Body of pancreas (tissue), 4 donors: ENCODE measurements around the gene C19orf73. TPM values are rescaled to one million over a fixed set of nuclear protein-coding genes. Genes with fewer than 3 reads are reported as not detected.
"Not testable (repeated sequence)": the region's sequence is repeated elsewhere in the genome, so short reads cannot be mapped to it uniquely, and the experiment has no call there.

Source experiments
- ATAC-seq: fragments of 150-250 bp; one replicate; pipeline ENCODE4 v1.9.1; 2016
- DNase-seq, 4 donors: peaks; one replicate each; pipeline ENCODE4 v3.0.0-alpha.2; 2019
- H3K27ac ChIP-seq, 4 donors: fragments of 200-600 bp; sonication (generic); 1 replicate in 3 of 4; 2 replicates in 1 of 4; pipeline versions ENCODE4 v1.5.1 to v1.6.1; 2016 to 2019; ENCODE audit warnings: mild to moderate bottlenecking in 1 of 4, mixed read lengths in 1 of 4, moderate library complexity in 1 of 4
- H3K27me3 ChIP-seq, 2 donors: fragments of 200-600 bp; sonication (generic); one replicate each; pipeline ENCODE4 v1.6.0; 2016; ENCODE audit warnings: mild to moderate bottlenecking in 1 of 2
- H3K36me3 ChIP-seq, 2 donors: fragments of 200-600 bp; sonication (generic); replicated peaks in 1 of 2; 2 replicates each; pipeline ENCODE4 v1.5.1; 2016; ENCODE audit warnings: low read depth in 2 of 2; ENCODE audit not compliant: insufficient read depth in 1 of 2
- H3K4me1 ChIP-seq: fragments of 200-600 bp; sonication (generic); one replicate; pipeline ENCODE4 v1.6.0; 2016
- H3K4me3 ChIP-seq, 2 donors: fragments of 200-600 bp; sonication (generic); 1 replicate in 1 of 2; 2 replicates in 1 of 2; pipeline ENCODE4 v1.5.1; 2016 to 2019
- H3K9me3 ChIP-seq, 3 donors: fragments of 200-600 bp; sonication (generic); 1 replicate in 2 of 3; 2 replicates in 1 of 3; pipeline ENCODE4 v1.5.1; 2016
- POLR2A ChIP-seq, 3 donors: fragments of 450-650 bp; IDR thresholded peaks; one replicate each; pipeline ENCODE4 v1.6.1; 2016; ENCODE audit warnings: antibody characterized with exemption in 3 of 3, mild to moderate bottlenecking in 2 of 3
- WGBS, 2 donors: methylation state at CpG; one replicate each; pipeline ENCODE4 v1.1.5; 2017; 5-methylcytosine and 5-hydroxymethylcytosine counted together
- intact Hi-C: fragments of 100-400 bp; cut with DNase I; formaldehyde crosslinking; loops from one replicate; pipeline ENCODE4 v1.15.1; 2023
- total RNA-seq, 2 donors: library from RNA; depleted of rRNA; stranded (reverse); fragments of >200 nt; gene quantifications; one replicate each; pipeline ENCODE4 v1.1.0, GENCODE V29; 2016
- TF ChIP-seq, protein P1 (sequence below), 7 experiments: fragments of 450-650 bp in 4 of 7; fragments of 200-600 bp in 3 of 7; sonication (generic) in 3 of 7; IDR thresholded peaks; one replicate each; pipeline ENCODE4 v1.5.1; 2016 to 2019; ENCODE audit warnings: antibody characterized with exemption in 7 of 7

C19orf73 gene
- total RNA-seq, 2 donors from 2014 or later, result 2.3 TPM; not detected in 1

DNA sequence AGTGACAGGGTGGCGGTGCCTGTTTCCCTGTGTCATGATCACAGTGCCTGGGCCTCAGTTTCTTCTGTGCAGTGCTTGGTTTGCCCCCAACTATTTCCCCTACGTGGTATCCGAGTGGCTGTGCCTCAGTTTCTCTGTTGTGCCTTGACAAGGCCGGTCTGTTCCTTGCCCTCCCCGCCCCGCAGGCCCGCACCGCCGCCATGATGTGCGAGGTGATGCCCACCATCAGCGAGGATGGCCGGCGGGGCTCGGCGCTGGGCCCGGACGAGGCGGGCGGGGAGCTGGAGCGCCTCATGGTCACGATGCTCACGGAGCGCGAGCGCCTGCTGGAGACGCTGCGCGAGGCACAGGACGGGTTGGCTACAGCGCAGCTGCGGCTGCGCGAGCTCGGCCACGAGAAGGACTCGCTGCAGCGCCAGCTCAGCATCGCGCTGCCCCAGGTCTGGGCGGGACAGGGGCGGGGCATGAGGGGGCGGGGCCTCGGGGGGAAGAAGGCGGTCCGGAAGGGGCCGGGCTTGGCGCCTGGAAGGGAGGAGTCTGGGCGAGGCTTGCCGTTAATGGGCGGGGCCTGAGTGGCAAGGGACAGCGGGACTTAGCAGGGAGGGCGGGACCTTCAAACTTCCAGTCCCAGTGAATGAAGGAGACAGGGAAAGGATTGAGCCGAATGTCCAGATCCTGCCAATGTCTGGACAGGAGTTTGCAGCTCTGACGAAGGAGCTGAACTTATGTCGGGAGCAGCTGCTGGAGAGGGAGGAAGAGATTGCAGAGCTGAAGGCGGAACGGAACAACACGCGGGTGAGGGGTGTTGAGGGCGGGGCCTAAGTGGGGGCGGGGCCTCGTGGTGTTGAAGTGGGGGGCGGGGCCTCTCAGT lies 9.0 kb upstream of the C19orf73 start:
- Histone ChIP-seq H3K27ac (peak overlapping the region in 3 of 4 donors; percentile 50 to 78 (median 74)), H3K36me3 (no peaks in the 10 kb centered on the region), H3K4me3 (no peak overlapping the region), H3K9me3 (no peaks in the 10 kb centered on the region), H3K27me3 (no peaks in the 10 kb centered on the region), H3K4me1 (peaks cover 15% of the 10 kb centered on the region)
- WGBS, 2 donors, result 3 to 8% methylated on average over 34 to 63 of the region's 63 CpGs
- intact Hi-C loops, result loop anchor here (2.0 kb wide), 1 partner anchor 17 kb away; no protein-coding TSS in a partner anchor
- DNase-seq (peak; percentile 96 to 98 (median 97)), ATAC-seq (peak; percentile 97)
- TF ChIP-seq, protein P1, sequence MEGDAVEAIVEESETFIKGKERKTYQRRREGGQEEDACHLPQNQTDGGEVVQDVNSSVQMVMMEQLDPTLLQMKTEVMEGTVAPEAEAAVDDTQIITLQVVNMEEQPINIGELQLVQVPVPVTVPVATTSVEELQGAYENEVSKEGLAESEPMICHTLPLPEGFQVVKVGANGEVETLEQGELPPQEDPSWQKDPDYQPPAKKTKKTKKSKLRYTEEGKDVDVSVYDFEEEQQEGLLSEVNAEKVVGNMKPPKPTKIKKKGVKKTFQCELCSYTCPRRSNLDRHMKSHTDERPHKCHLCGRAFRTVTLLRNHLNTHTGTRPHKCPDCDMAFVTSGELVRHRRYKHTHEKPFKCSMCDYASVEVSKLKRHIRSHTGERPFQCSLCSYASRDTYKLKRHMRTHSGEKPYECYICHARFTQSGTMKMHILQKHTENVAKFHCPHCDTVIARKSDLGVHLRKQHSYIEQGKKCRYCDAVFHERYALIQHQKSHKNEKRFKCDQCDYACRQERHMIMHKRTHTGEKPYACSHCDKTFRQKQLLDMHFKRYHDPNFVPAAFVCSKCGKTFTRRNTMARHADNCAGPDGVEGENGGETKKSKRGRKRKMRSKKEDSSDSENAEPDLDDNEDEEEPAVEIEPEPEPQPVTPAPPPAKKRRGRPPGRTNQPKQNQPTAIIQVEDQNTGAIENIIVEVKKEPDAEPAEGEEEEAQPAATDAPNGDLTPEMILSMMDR (IDR thresholded peaks at IDR 0.05), result peak in 5 of 7 experiments; percentile 14 to 54 (median 34)
- peak in 1 of 3 donors; percentile 23 for TF ChIP-seq POLR2A (IDR thresholded peaks at IDR 0.05)

DNA sequence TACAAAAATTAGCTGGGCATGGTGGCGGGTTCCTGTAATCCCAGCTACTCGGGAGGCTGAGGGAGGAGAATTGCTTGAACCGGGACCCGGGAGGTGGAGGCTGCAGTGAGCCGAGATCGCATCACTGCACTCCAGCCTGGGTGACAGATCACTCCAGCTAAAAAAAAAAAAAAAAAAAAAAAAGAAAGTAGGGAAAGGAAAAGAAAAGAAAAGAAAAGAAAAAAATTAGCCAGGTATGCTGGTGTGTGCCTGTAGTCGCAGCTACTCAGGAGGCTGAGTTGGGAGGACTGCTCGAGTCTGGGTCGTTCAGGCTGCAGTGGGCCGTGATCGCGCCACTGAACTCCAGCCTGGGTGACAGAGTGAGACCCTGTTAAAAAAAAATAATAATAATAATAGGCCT lies 8.3 kb upstream of the C19orf73 start:
- H3K27ac ChIP-seq, H3K4me3 ChIP-seq, ATAC-seq, H3K27me3 ChIP-seq, intact Hi-C loops, H3K36me3 ChIP-seq, H3K9me3 ChIP-seq, DNase-seq: not testable (repeated sequence)
- WGBS, 2 donors, result 90 to 95% methylated on average over 9 to 12 of the region's 12 CpGs
- peaks cover 13% of the 10 kb centered on the region for H3K4me1 ChIP-seq

DNA sequence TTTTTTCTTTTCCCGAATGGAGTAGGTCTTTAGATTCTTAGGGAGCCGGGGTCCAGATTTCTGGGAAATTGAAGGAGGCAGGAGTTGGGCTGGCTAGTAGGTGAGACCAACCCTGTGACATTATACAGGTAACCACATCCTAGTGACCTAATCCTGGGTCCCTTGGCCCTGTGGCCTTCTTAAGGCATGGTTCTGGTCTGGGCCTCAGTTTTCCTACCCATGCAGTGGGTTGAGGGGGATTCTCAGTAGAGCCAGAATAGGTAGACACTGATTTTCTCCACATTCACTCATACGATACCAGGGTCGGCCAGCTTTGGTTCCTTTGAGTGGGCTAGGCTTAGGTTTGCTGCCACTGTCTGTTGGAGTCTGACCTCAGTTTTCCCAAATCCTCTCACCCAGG lies 7.6 kb upstream of the C19orf73 start:
- TF ChIP-seq POLR2A (IDR thresholded peaks at IDR 0.05), result no peak
- TF ChIP-seq, protein P1 (IDR thresholded peaks at IDR 0.05), result no peak
- no peak overlapping the region for H3K27ac ChIP-seq
- ATAC-seq (no peak), DNase-seq (no peak)
- WGBS, 2 donors, result 68 to 95% methylated on average over 4 of the region's 4 CpGs
- intact Hi-C loops, result no loop called here
- peaks cover 13% of the 10 kb centered on the region for H3K4me1 ChIP-seq
- no peaks in the 10 kb centered on the region for H3K9me3 ChIP-seq
- no peaks in the 10 kb centered on the region for H3K27me3 ChIP-seq
- no peaks in the 10 kb centered on the region for H3K36me3 ChIP-seq
- H3K4me3 ChIP-seq, result no peak overlapping the region

- DNase-seq (no peak), ATAC-seq (no peak)
- intact Hi-C loops, result no loop called here
- no peak overlapping the region for H3K4me3 ChIP-seq
- WGBS, 2 donors, result 60 to 75% methylated on average over 13 to 23 of the region's 23 CpGs
- peaks cover 19% of the 10 kb centered on the region for H3K4me1 ChIP-seq
- TF ChIP-seq, protein P1 (IDR thresholded peaks at IDR 0.05), result no peak
- no peak for TF ChIP-seq POLR2A (IDR thresholded peaks at IDR 0.05)
- no peak overlapping the region for H3K27ac ChIP-seq
- no peaks in the 10 kb centered on the region for H3K36me3 ChIP-seq
- no peaks in the 10 kb centered on the region for H3K9me3 ChIP-seq
- no peaks in the 10 kb centered on the region for H3K27me3 ChIP-seq
Observed at GRCh38 chr19:49125025-49125731, 6.2 kb upstream of the C19orf73 start.

DNA sequence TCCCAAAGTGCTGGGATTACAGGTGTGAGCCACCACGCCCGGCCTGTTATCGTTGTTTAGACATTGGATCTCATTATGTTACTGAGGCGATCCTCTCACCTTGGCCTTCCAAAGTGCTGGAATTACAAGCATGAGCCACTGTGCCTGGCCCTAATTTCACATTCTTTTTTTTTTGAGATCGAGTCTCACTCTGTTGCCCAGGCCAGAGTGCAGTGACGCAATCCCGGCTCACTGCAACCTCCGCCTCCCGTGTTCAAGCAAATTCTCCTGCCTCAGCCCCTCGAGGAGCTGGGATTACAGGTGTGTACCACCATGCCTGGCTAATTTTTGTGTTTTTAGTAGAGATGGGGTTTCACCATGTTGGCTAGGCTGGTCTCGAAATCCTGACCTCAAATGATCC lies 4.3 kb upstream of the C19orf73 start:
- H3K36me3 ChIP-seq, H3K4me3 ChIP-seq, H3K27ac ChIP-seq, intact Hi-C loops, H3K27me3 ChIP-seq, ATAC-seq, DNase-seq, H3K9me3 ChIP-seq: not testable (repeated sequence)
- H3K4me1 ChIP-seq, result peaks cover 26% of the 10 kb centered on the region
- 89 to 91% methylated on average over 11 of the region's 11 CpGs for WGBS, 2 donors

DNA sequence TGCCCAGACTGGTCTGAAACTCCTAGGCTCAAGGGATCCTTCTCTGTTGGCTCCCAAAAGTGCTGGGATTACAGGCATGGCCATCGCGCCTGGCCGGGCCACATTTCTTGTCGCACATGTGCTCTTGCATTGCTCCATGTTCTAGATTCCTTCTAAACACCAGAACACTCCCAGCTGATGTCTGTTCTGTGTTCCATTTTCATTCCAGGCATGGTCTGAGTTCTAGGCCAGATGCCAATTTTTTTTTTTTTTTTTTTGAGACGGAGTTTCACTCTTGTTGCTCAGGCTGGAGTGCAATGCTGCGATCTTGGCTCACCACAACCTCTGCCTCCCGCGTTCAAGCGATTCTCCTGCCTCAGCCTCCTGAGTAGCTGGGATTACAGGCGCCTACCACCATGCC lies 2.9 kb upstream of the C19orf73 start:
- H3K27me3 ChIP-seq, H3K9me3 ChIP-seq, DNase-seq, intact Hi-C loops, H3K36me3 ChIP-seq, H3K27ac ChIP-seq, H3K4me3 ChIP-seq, ATAC-seq: not testable (repeated sequence)
- 73 to 84% methylated on average over 10 of the region's 10 CpGs for WGBS, 2 donors
- H3K4me1 ChIP-seq, result peaks cover 31% of the 10 kb centered on the region
